Adrenal gland (tissue), 19 donors: ENCODE data around the gene ALDH1A1. TPM values are rescaled to one million over a fixed set of nuclear protein-coding genes. Genes with fewer than 3 reads are reported as not detected.

Source experiments
- DNase-seq, 7 donors: peaks; one replicate each; pipeline ENCODE4 v3.0.0-alpha.2; 2019 to 2020
- H3K27ac ChIP-seq, 5 donors: fragments of 200-600 bp; sonication (generic) in 4 of 5; 1 replicate in 3 of 5; 2 replicates in 2 of 5; pipeline versions ENCODE4 v1.5.1 to v1.8.0; 2016 to 2020; ENCODE audit warnings: mild to moderate bottlenecking in 1 of 5
- H3K27me3 ChIP-seq: fragments of 200-600 bp; 2 replicates; pipeline ENCODE4 v1.8.0; 2021
- H3K36me3 ChIP-seq, 2 donors: fragments of 200-600 bp; replicated peaks in 1 of 2; 1 replicate in 1 of 2; 2 replicates in 1 of 2; pipeline versions ENCODE4 v1.5.1 to v1.8.0; 2018 to 2022
- H3K4me1 ChIP-seq, 2 donors: fragments of 200-600 bp; replicated peaks in 1 of 2; 1 replicate in 1 of 2; 2 replicates in 1 of 2; pipeline versions ENCODE4 v1.5.1 to v1.8.0; 2018 to 2021
- H3K4me3 ChIP-seq, 4 donors: fragments of 200-600 bp; sonication (generic) in 3 of 4; one replicate each; pipeline ENCODE4 v1.5.1; 2016 to 2018
- H3K9me3 ChIP-seq, 3 donors: fragments of 200-600 bp; sonication (generic) in 1 of 3; replicated peaks in 1 of 3; 1 replicate in 2 of 3; 2 replicates in 1 of 3; pipeline versions ENCODE4 v1.5.1 to v1.8.0; 2016 to 2021
- POLR2A ChIP-seq, 2 donors: fragments of 450-650 bp; IDR thresholded peaks; one replicate each; pipeline ENCODE4 v1.6.1; 2017; ENCODE audit warnings: antibody characterized with exemption in 2 of 2, mild to moderate bottlenecking in 2 of 2, moderate library complexity in 1 of 2
- WGBS, 4 donors: extraction: QIAGEN DNeasy Blood & Tissue Kit in 2 of 4; methylation state at CpG; one replicate each; pipeline versions ENCODE4 v1.1.5 to v1.1.7; 2013 to 2017; 5-methylcytosine and 5-hydroxymethylcytosine counted together
- intact Hi-C, 2 donors: fragments of 100-400 bp; cut with DNase I; formaldehyde crosslinking; loops; one replicate each; pipeline versions ENCODE4 v1.14.1 to v1.15.0; 2022 to 2023
- long read RNA-seq, 10 donors: library from polyadenylated mRNA in 3 of 10; unstranded in 2 of 10; stranded (forward) in 1 of 10; transcript quantifications; one replicate each; pipeline ENCODE4 v2.0.0 and lab custom pipeline, GENCODE V29; 2021 to 2026
- polyA plus RNA-seq, 3 donors: library from polyadenylated mRNA; stranded (reverse); fragments of 200-250 nt in 2 of 3; fragments of 350-450 nt in 1 of 3; fragmentation: Illumina TruSeq in 1 of 3; extraction: RNeasy Lipid Tissue Mini Kit (QIAGEN cat#74804) in 1 of 3; gene quantifications; one replicate each; pipeline ENCODE4 v1.2.3, GENCODE V29; 2013 to 2014
- total RNA-seq, 9 donors: library from RNA; depleted of rRNA in 4 of 9; stranded (reverse); fragments of >200 nt in 4 of 9; fragments of 120-200 nt in 1 of 9; fragmentation: NEBNext Ultra II Directional in 1 of 9; extraction: Animal tissue kit (Norgen Biotek cat#: 25700) in 1 of 9; gene quantifications; one replicate each; pipeline versions ENCODE4 v1.1.0 to v1.2.4, GENCODE V29; 2013 to 2023
- TF ChIP-seq, protein P1 (sequence below), 6 experiments: fragments of 450-650 bp in 4 of 6; fragments of 200-600 bp in 2 of 6; sonication (generic) in 1 of 6; IDR thresholded peaks; 1 replicate in 5 of 6; 2 replicates in 1 of 6; pipeline versions ENCODE4 v1.5.1 to v1.8.0; 2016 to 2021; ENCODE audit warnings: antibody characterized with exemption in 6 of 6, mild to moderate bottlenecking in 2 of 6, moderate library complexity in 1 of 6
- donor health status: healthy with polysubstance abuse.
- donor health status: Bipolar disorder and iron deficiency.
- donor health status: DM: yes; HTN: yes; CAD: no.
- donor health status: DM: no; HTN: no; CAD: no.
- donor health status: DM: no; HTN: no; CAD: no.
- donor health status: DM: yes; HTN: yes; CAD: no.

The ALDH1A1 gene
- total RNA-seq: 100 to 1,000 TPM in 8 of 9 donors, 10 to 100 TPM in 1; 88.7 to 345 (median 192) TPM
- 100 to 1,000 TPM in 2 of 3 donors, 10 to 100 TPM in 1; 92.7 to 249 (median 164) TPM for polyA plus RNA-seq
- long read RNA-seq, donor 1, transcript ALDH1A1-201 (13 exons, 2,107 nt): major isoform, 59 of 59 reads
- long read RNA-seq, donor 1, partial matches to known transcripts: 0 of 59 reads
- long read RNA-seq, donor 1, other reads (novel, unspliced or antisense): 0 of 59 reads
- long read RNA-seq, donor 2, transcript ALDH1A1-201 (13 exons, 2,107 nt): major isoform, 49 of 49 reads
- long read RNA-seq, donor 2, partial matches to known transcripts: 0 of 49 reads
- long read RNA-seq, donor 2, other reads (novel, unspliced or antisense): 0 of 49 reads
- long read RNA-seq, donor 3, transcript ALDH1A1-201 (13 exons, 2,107 nt): major isoform, 16 of 22 reads
- long read RNA-seq, donor 3, partial matches to known transcripts: 5 of 22 reads
- long read RNA-seq, donor 3, other reads (novel, unspliced or antisense): 0 of 22 reads
- long read RNA-seq, donor 4, transcript ALDH1A1-201 (13 exons, 2,107 nt): major isoform, 185 of 200 reads
- long read RNA-seq, donor 4, partial matches to known transcripts: 13 of 200 reads
- long read RNA-seq, donor 4, other reads (novel, unspliced or antisense): 2 of 200 reads
- long read RNA-seq, donor 5, transcript ALDH1A1-201 (13 exons, 2,107 nt): major isoform, 441 of 454 reads
- long read RNA-seq, donor 5, partial matches to known transcripts: 8 of 454 reads
- long read RNA-seq, donor 5, other reads (novel, unspliced or antisense): 5 of 454 reads
- long read RNA-seq, donor 6, transcript ALDH1A1-201 (13 exons, 2,107 nt): major isoform, 118 of 129 reads
- long read RNA-seq, donor 6, partial matches to known transcripts: 8 of 129 reads
- long read RNA-seq, donor 6, other reads (novel, unspliced or antisense): 3 of 129 reads
- long read RNA-seq, donor 7, transcript ALDH1A1-201 (13 exons, 2,107 nt): major isoform, 15 of 24 reads
- long read RNA-seq, donor 7, partial matches to known transcripts: 8 of 24 reads
- long read RNA-seq, donor 7, other reads (novel, unspliced or antisense): 0 of 24 reads
- long read RNA-seq, donor 8, transcript ALDH1A1-201 (13 exons, 2,107 nt): major isoform, 39 of 51 reads
- long read RNA-seq, donor 8, partial matches to known transcripts: 11 of 51 reads
- long read RNA-seq, donor 8, other reads (novel, unspliced or antisense): 0 of 51 reads
- long read RNA-seq, donor 9, transcript ALDH1A1-201 (13 exons, 2,107 nt): major isoform, 41 of 103 reads
- long read RNA-seq, donor 9, partial matches to known transcripts: 60 of 103 reads
- long read RNA-seq, donor 9, other reads (novel, unspliced or antisense): 0 of 103 reads
- long read RNA-seq, donor 10, partial matches to known transcripts: 0 of 1 reads
- long read RNA-seq, donor 10, other reads (novel, unspliced or antisense): 0 of 1 reads

DNA sequence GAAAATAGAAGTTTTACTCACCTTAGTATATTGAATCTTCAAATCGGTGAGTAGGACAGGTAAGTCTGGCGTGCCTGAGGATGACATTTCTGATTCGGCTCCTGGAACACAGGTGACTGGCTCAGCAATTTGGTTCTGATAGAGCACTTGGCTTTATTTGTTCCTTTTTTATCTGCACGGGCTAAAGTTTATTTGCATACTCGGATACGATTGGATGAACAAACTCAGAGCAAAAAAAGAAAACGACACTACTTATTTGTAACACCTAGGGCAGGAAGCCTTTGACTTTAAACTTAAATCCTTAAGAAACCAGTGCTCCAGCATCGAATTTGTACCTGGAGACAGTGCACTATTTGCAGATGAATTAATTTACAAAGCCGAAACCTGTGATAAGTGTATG is at the start of gene ALDH1A1:
Gene ALDH1A1 (minus strand): TSS at position 140 of the 400 bp plus-strand sequence. CDS start 53 bp downstream, at position 87.
- Histone ChIP-seq H3K27ac (peak within 1 kb of the TSS in 3 of 5 donors; percentile 29 to 61 (median 46)), H3K9me3 (no peaks in the 10 kb centered on the region), H3K27me3 (no peaks in the 10 kb centered on the region), H3K4me3 (peak within 1 kb of the TSS in 2 of 4 donors; percentile 23 to 54), H3K36me3 (no peaks in the 10 kb centered on the region), H3K4me1 (peaks cover 0 to 12% of the 10 kb centered on the region in 2 donors)
- TF ChIP-seq POLR2A (IDR thresholded peaks at IDR 0.05): peak in 1 of 2 donors; percentile 80
- TF ChIP-seq, protein P1, sequence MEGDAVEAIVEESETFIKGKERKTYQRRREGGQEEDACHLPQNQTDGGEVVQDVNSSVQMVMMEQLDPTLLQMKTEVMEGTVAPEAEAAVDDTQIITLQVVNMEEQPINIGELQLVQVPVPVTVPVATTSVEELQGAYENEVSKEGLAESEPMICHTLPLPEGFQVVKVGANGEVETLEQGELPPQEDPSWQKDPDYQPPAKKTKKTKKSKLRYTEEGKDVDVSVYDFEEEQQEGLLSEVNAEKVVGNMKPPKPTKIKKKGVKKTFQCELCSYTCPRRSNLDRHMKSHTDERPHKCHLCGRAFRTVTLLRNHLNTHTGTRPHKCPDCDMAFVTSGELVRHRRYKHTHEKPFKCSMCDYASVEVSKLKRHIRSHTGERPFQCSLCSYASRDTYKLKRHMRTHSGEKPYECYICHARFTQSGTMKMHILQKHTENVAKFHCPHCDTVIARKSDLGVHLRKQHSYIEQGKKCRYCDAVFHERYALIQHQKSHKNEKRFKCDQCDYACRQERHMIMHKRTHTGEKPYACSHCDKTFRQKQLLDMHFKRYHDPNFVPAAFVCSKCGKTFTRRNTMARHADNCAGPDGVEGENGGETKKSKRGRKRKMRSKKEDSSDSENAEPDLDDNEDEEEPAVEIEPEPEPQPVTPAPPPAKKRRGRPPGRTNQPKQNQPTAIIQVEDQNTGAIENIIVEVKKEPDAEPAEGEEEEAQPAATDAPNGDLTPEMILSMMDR (IDR thresholded peaks at IDR 0.05): no peak
- intact Hi-C loops: no loop called here
- WGBS, 4 donors: 10 to 24% (median 12%) methylated on average over 9 of the region's 9 CpGs
- peak in 3 of 7 donors; percentile 19 to 30 (median 20) for DNase-seq

DNA sequence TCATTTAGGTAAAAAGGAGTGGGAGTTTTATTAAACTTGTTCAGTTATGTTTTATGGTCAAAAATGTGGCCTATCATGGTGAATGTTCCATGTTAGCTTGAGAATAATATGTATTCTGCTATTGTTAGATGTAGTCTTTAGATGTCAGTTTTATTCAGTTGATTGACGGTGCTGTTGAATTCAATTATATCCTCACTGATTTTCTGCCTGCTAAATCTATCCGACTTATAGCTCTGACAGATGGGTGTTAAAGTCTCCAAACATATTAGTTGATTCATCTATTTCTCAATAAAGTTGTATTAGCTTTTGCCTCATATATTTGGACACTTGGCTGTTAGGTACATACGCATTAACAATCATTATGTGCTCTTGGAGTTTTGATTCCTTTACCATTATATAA is 49.0 kb upstream of the ALDH1A1 start:
- no peak overlapping the region for H3K27ac ChIP-seq
- 92 to 97% (median 95%) methylated on average over 3 of the region's 3 CpGs for WGBS, 4 donors
- no peaks in the 10 kb centered on the region for H3K27me3 ChIP-seq
- no peak for DNase-seq
- H3K4me3 ChIP-seq: no peak overlapping the region
- H3K9me3 ChIP-seq: no peaks in the 10 kb centered on the region
- no peak for TF ChIP-seq POLR2A (IDR thresholded peaks at IDR 0.05)
- TF ChIP-seq, protein P1 (IDR thresholded peaks at IDR 0.05): no peak
- H3K4me1 ChIP-seq: no peaks in the 10 kb centered on the region
- no peaks in the 10 kb centered on the region for H3K36me3 ChIP-seq
- intact Hi-C loops: no loop called here

GRCh38 chr9:72998363-72998762 is 45.5 kb upstream of the ALDH1A1 start:
- Histone ChIP-seq H3K9me3 (no peaks in the 10 kb centered on the region), H3K27ac (no peak overlapping the region), H3K27me3 (no peaks in the 10 kb centered on the region), H3K4me1 (no peaks in the 10 kb centered on the region), H3K36me3 (no peaks in the 10 kb centered on the region), H3K4me3 (no peak overlapping the region)
- no peak for DNase-seq
- TF ChIP-seq, protein P1 (IDR thresholded peaks at IDR 0.05): no peak
- TF ChIP-seq POLR2A (IDR thresholded peaks at IDR 0.05): no peak
- 80 to 87% (median 84%) methylated on average over 4 of the region's 4 CpGs for WGBS, 4 donors
- intact Hi-C loops: no loop called here
